Measurements from ENCODE around the gene BRINP1. TPM values are rescaled to one million over a fixed set of nuclear protein-coding genes. Genes with fewer than 3 reads are reported as not detected.

Gene BRINP1
- total and polyA plus RNA-seq, 2 of the 8 experiments (the other 6 are each of a cell fraction or from before 2014, with no cell fraction given) = 19.5 to 20.5 TPM

- TF ChIP-seq ATF3 (IDR thresholded peaks at IDR 0.05; ENCODE audit: insufficient read depth, low read depth, low read length) (no peak), TAF7 (optimal IDR thresholded peaks at IDR 0.05; ENCODE audit: borderline replicate concordance, low read depth, low read length) (peak; percentile 47), TAF1 (IDR thresholded peaks at IDR 0.05; ENCODE audit: low read depth, low read length) (no peak), SP2 (IDR thresholded peaks at IDR 0.05; ENCODE audit: low read length) (no peak), CTBP2 (IDR thresholded peaks at IDR 0.05; ENCODE audit: borderline replicate concordance, insufficient read depth, insufficient read length, low read length) (no peak), YY1 (IDR thresholded peaks at IDR 0.05; ENCODE audit: low read depth, low read length) (no peak), PHF8 (conservative IDR thresholded peaks at IDR 0.05; ENCODE audit: low read depth, low read length) (no peak), RFX5 (IDR thresholded peaks at IDR 0.05; ENCODE audit: borderline replicate concordance, low read depth, low read length) (no peak), SP1 (IDR thresholded peaks at IDR 0.05; ENCODE audit: low read depth, low read length) (no peak), SAP30 (IDR thresholded peaks at IDR 0.05; ENCODE audit: insufficient read depth, insufficient replicate concordance, low read length) (no peak), HDAC6 (IDR thresholded peaks at IDR 0.05; ENCODE audit: low read depth, low read length) (no peak), CBX8 (IDR thresholded peaks at IDR 0.05; ENCODE audit: borderline replicate concordance, low read depth, low read length) (no peak), KDM4A (IDR thresholded peaks at IDR 0.05; ENCODE audit: low read depth, low read length, severe bottlenecking) (no peak), SIRT6 (IDR thresholded peaks at IDR 0.05; ENCODE audit: low read length) (no peak)
These were observed 3.8 kb downstream of the BRINP1 start (continued) for GRCh38 chr9:119365291-119366027.
